Activated CD8-positive, alpha-beta memory T cell treated with anti-CD3 and anti-CD28 coated beads for 48 hours (primary cell): ENCODE data around the gene C10orf105.

Experiments used
- DNase-seq, 3 experiments: peaks; one replicate each; pipeline ENCODE4 v3.0.0-alpha.2; 2020; ENCODE audit warnings: low read depth in 2 of 3, low spot score in 2 of 3

Gene C10orf105

GRCh38 chr10:71719464-71720201 lies at the start of gene C10orf105:
TSS of gene C10orf105 (minus strand) at chr10:71719778. CDS start at chr10:71716337, 3,441 bp downstream.
- DNase-seq: no peak

- no peak for DNase-seq
These were observed 48.0 kb upstream of the C10orf105 start for GRCh38 chr10:71767420-71768035.

GRCh38 chr10:71766717-71767419 lies 47.3 kb upstream of the C10orf105 start:
- DNase-seq: no peak

- DNase-seq: no peak
These were observed 46.5 kb upstream of the C10orf105 start for GRCh38 chr10:71765906-71766716.

GRCh38 chr10:71765176-71765904 lies 45.8 kb upstream of the C10orf105 start:
- no peak for DNase-seq

GRCh38 chr10:71763352-71764127 lies 44.0 kb upstream of the C10orf105 start:
- no peak for DNase-seq

- no peak for DNase-seq
These were observed 42.7 kb upstream of the C10orf105 start for GRCh38 chr10:71762324-71762723.

- no peak for DNase-seq
These were observed 42.0 kb upstream of the C10orf105 start for GRCh38 chr10:71761541-71762113.

- no peak for DNase-seq
These were observed 41.5 kb upstream of the C10orf105 start for GRCh38 chr10:71761105-71761511.

GRCh38 chr10:71757399-71757922 lies 37.9 kb upstream of the C10orf105 start:
- DNase-seq: no peak

GRCh38 chr10:71756311-71757191 lies 37.0 kb upstream of the C10orf105 start:
- no peak for DNase-seq

GRCh38 chr10:71755179-71755879 lies 35.8 kb upstream of the C10orf105 start:
- no peak for DNase-seq

- no peak for DNase-seq
These were observed 35.0 kb upstream of the C10orf105 start for GRCh38 chr10:71754562-71754961.

GRCh38 chr10:71753960-71754505 lies 34.5 kb upstream of the C10orf105 start:
- DNase-seq: no peak

- DNase-seq: no peak
These were observed 33.7 kb upstream of the C10orf105 start for GRCh38 chr10:71753091-71753959.

GRCh38 chr10:71752391-71753090 lies 33.0 kb upstream of the C10orf105 start:
- DNase-seq: no peak
